ENCODE measurements around the gene DNER. TPM values are rescaled to one million over a fixed set of nuclear protein-coding genes. Genes with fewer than 3 reads are reported as not detected.

Gene DNER
- total RNA-seq, 1 donor from 2014 or later, result not detected

- peak; percentile 32 for ATAC-seq (ENCODE audit: low read depth)
- Mint-ChIP-seq H3K9me3 (no peaks in the 10 kb centered on the region), H3K4me1 (peaks cover 18% of the 10 kb centered on the region), H3K27ac (no peak overlapping the region), H3K4me3 (peak overlapping the region; percentile 44), H3K27me3 (peaks cover 60% of the 10 kb centered on the region), H3K36me3 (ENCODE audit: low read depth) (no peaks in the 10 kb centered on the region)
- no peak for TF ChIP-seq CTCF (IDR thresholded peaks at IDR 0.05)
- POLR2A ChIA-PET, result no interaction called here
- DNase-seq, result peak; percentile 17
- intact Hi-C loops (cut with micrococcal nuclease), result loop anchor here (5.0 kb wide), 1 partner anchor 283 kb away; no protein-coding TSS in a partner anchor
- CTCF ChIA-PET, result no interaction called here
These were observed 584 bp upstream of the DNER start for GRCh38 chr2:229714736-229715541.

- DNase-seq (no peak), ATAC-seq (ENCODE audit: low read depth) (no peak)
- Mint-ChIP-seq H3K27ac (no peak overlapping the region), H3K27me3 (peaks cover 52% of the 10 kb centered on the region), H3K9me3 (no peaks in the 10 kb centered on the region), H3K4me3 (peak overlapping the region; percentile 56), H3K36me3 (ENCODE audit: low read depth) (no peaks in the 10 kb centered on the region), H3K4me1 (peaks cover 18% of the 10 kb centered on the region)
- CTCF ChIA-PET, result no interaction called here
- POLR2A ChIA-PET, result no interaction called here
- no peak for TF ChIP-seq CTCF (IDR thresholded peaks at IDR 0.05)
- intact Hi-C loops (cut with micrococcal nuclease), result no loop called here
These were observed 830 bp downstream of the DNER start for GRCh38 chr2:229713371-229714079.

GRCh38 chr2:229712136-229712535, 2.2 kb downstream of the DNER start:
- H3K27ac Mint-ChIP-seq, result no peak overlapping the region
- no peak for DNase-seq

GRCh38 chr2:229708335-229708734, 6.0 kb downstream of the DNER start:
- H3K36me3 Mint-ChIP-seq (ENCODE audit: low read depth), result no peaks in the 10 kb centered on the region
- no peak for ATAC-seq (ENCODE audit: low read depth)
- intact Hi-C loops (cut with micrococcal nuclease), result no loop called here
- H3K27ac Mint-ChIP-seq, result no peak overlapping the region
- no peak for DNase-seq
- no peak overlapping the region for H3K4me3 Mint-ChIP-seq
- no peak for TF ChIP-seq CTCF (IDR thresholded peaks at IDR 0.05)
- H3K4me1 Mint-ChIP-seq, result peaks cover 4% of the 10 kb centered on the region
- no peaks in the 10 kb centered on the region for H3K9me3 Mint-ChIP-seq
- H3K27me3 Mint-ChIP-seq, result peaks cover 45% of the 10 kb centered on the region
- POLR2A ChIA-PET, result no interaction called here
- CTCF ChIA-PET, result no interaction called here

More at GRCh38 chr2:229712136-229712535, 2.2 kb downstream of the DNER start:
- ChIA-PET POLR2A (no interaction called here), CTCF (no interaction called here)
- intact Hi-C loops (cut with micrococcal nuclease), result no loop called here
- TF ChIP-seq CTCF (IDR thresholded peaks at IDR 0.05), result no peak
- H3K9me3 Mint-ChIP-seq, result no peaks in the 10 kb centered on the region
- ATAC-seq (ENCODE audit: low read depth), result no peak
- H3K4me1 Mint-ChIP-seq, result peaks cover 18% of the 10 kb centered on the region
- H3K4me3 Mint-ChIP-seq, result no peak overlapping the region
- H3K27me3 Mint-ChIP-seq, result peaks cover 55% of the 10 kb centered on the region
- no peaks in the 10 kb centered on the region for H3K36me3 Mint-ChIP-seq (ENCODE audit: low read depth)

GRCh38 chr2:229703909-229704630, 10.3 kb downstream of the DNER start:
- Mint-ChIP-seq H3K36me3 (ENCODE audit: low read depth) (no peaks in the 10 kb centered on the region), H3K4me1 (no peaks in the 10 kb centered on the region), H3K27ac (no peak overlapping the region), H3K4me3 (no peak overlapping the region), H3K27me3 (peaks cover 23% of the 10 kb centered on the region), H3K9me3 (no peaks in the 10 kb centered on the region)
- ChIA-PET CTCF (no interaction called here), POLR2A (no interaction called here)
- intact Hi-C loops (cut with micrococcal nuclease), result no loop called here
- DNase-seq (no peak), ATAC-seq (ENCODE audit: low read depth) (no peak)
- no peak for TF ChIP-seq CTCF (IDR thresholded peaks at IDR 0.05)
